ENCODE results near the gene GIPC1.
A peak's percentile ranks its signal among the peaks of the same experiment; 100 is the strongest.
"Not testable (repeated sequence)": the region's sequence is repeated elsewhere in the genome, so short reads cannot be mapped to it uniquely, and the experiment has no call there.

The GIPC1 gene, protein sequence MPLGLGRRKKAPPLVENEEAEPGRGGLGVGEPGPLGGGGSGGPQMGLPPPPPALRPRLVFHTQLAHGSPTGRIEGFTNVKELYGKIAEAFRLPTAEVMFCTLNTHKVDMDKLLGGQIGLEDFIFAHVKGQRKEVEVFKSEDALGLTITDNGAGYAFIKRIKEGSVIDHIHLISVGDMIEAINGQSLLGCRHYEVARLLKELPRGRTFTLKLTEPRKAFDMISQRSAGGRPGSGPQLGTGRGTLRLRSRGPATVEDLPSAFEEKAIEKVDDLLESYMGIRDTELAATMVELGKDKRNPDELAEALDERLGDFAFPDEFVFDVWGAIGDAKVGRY

DNA sequence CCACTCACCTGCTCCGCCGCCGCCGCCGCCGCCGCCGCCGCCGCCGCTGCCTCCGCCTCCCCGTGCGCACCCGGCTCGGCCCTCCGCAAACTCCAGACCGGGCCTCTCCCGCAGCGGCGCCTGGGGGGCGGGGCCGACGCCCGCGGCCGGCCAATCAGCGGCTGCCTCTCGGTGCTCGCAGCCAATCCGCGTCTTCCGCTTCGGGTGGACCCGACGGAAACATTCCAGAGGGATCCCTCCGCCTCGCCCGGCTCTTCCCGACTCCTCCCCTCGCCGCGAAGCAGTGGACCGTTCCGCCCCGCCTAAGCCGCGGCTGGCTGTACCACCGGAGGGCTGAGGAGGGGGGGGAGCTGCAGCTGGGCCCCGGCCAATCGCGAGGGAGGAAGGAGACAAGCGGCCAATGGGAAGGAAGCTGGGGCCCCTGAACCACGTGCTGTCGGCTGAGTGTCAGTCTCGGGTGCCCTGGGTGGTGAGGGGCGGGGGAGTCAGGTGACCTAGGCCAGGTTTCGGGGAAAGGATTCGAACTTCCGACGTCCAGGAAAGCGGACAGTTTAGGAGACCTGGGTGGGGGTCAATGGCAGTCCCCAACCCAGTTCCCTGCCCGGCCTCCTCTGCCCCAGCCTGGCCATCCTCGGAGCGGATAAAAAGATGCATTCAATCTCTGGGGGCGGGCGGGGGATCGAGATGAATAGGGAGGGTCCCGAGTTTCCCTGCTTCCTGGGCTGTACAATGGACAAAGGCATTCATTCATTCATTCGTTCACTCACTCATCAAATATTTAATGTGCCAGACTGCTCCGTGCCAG lies at the start of gene GIPC1:
Gene GIPC1 (minus strand): TSS at position 99 of the 805 bp plus-strand sequence. CDS start 13,151 bp downstream, outside the sequence.
- peak; percentile 94 for DNase-seq

DNA sequence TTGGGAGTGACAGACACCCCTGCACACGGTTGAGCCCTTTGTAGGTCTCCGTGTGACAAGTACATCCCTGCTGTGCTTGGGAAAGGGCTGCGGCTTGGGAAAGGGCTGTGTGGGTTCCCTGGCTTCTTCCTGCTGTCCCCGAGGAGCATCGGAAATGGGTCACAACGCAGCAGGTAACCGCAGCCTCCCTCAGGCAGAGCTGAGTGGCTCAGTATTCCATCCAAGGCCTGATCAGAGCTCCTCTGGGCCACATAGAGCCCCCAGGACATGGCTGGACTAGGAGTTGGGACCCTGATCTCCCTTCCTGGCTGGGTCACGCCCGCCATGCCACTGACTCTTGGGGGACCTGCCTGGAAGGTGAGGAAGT lies 49.8 kb upstream of the GIPC1 start:
- DNase-seq, result no peak

DNA sequence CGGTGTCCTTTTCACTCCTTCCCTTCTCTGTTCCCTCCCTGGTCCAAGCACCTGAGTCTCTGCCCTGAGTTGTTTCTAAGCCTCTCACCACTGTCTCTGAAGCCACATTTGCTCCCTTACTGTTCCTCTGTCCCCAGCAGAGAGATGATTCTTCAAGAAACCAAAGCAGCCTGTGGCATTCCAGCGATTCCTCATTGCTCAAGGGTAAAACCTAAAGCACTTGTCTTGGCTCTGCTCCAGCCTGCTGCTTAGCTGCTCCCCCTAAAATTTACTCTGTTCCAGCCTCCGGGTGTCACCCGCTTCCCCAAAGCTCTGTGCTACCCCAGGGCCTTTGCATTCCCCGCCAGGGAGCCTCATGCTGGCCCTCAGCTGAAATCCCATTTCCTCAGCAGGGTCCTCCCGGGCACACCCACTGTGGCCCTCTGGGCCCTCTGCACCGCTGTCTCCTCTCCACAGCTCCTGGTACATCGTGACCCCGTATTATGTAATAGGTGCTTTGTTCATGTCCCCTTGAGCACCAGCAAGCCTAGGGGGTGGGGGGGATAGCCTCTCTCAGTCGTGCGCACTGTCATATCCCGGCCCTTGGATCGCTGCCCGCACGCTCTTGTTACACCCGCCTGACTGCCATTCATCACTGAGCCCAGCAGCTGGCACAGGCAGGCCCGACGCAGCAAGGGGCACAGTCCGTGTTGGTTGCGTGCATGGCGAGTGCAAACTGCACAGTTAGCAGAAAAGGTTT lies 49.2 kb upstream of the GIPC1 start:
- no peak for DNase-seq

DNA sequence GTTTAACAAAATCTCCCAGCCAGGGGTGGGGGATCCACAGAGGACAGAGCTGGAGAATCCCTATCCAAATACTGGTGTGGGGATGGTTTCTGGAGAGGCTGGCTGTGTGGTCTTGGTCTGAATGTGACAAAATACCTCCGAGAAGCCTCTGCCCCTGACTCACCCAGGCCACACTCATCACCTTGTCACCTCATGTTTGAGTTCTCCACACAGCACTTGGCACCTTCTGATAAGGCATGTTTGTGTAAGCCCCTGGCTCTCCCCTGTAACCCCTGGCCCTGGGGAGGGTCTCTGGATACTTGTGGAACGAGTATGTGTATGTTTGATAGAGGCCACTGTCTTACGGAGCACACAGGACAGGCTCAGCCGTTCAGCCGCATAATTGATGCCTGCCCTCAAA lies 48.1 kb upstream of the GIPC1 start:
- DNase-seq, result no peak

DNA sequence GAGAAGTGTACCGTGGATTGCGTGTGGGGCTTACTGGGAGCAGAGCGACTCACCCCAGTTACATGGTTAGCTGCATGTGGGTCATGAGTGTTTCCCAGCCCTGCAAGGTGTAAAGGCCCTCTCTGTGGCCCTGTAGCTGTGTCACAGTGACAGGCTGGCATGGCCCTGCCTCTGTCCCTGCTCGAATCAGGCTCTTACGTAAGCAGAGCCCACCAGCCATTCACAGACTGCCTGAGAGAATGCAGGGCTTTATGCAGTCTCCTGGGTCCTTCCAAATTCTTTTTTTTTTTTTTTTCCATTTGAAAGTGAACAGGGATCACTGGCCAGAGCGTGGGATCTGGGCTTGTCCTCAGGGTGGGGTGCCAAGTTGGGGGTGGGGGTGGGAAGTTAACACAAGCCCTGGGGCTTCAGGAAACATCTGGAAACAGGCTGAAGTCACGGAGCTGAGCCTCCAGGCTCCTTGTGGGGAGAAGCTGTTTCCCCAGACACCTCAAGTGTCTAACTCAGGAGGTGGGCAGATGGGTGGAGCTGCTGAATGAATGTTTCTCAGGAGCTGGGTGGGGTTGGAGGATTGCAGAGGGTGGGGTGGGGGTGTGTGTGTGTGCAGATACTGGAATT lies 46.9 kb upstream of the GIPC1 start:
- no peak for DNase-seq

DNA sequence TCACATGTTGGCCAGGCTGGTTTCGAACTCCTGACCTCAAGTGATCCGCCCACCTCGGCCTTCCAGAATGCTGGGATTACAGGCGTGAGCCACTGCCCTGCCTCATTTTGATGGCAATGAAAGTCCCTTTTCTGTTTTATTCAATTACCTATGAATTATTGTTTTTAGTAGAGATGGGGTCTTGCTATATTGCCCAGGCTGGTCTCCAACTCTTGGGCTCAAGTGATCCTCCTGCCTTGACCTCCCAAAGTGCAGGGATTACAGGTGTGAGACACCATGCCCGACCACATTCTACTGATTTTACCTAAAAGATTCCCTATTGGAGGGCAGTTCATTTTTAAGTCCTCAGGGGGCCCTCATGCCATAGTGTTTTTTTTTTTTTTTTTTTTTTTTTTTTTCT lies 46.1 kb upstream of the GIPC1 start:
- not testable (repeated sequence) for DNase-seq

DNA sequence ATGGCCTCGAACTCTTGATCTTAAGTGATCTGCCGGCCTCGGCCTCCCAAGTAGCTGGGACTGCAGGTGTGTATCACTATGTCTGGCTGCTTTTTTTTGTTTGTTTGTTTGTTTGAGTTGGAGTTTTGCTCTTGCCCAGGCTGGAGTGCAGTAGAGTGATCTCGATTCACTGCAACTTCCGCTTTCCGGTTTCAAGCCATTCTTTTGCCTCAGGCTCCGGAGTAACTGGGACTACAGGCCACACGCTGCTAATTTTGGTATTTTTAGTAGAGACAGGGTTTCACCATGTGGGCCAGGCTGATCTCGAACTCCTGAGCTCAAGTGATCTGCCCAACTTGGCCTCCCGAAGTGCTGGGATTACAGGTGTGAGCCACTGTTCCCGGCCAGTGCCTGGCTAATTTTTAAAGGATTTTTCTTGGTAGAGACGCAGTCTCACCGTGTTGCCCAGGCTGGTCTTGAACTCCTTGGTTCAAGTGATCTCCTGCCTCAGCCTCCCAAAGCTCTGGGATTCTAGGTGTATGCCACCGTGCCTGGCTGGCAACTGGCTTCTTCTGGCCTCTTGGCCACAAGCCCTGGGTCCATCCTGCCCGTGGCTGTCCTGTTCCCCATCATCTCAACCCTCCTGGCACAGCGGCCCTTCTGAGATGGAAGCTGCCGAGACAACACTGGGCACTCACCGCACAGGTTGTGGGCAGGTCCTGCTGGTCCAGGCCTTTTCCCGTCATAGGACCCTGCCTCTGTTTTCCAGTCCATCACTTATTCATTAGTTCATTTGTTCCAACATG lies 45.0 kb upstream of the GIPC1 start:
- DNase-seq, result no peak

DNA sequence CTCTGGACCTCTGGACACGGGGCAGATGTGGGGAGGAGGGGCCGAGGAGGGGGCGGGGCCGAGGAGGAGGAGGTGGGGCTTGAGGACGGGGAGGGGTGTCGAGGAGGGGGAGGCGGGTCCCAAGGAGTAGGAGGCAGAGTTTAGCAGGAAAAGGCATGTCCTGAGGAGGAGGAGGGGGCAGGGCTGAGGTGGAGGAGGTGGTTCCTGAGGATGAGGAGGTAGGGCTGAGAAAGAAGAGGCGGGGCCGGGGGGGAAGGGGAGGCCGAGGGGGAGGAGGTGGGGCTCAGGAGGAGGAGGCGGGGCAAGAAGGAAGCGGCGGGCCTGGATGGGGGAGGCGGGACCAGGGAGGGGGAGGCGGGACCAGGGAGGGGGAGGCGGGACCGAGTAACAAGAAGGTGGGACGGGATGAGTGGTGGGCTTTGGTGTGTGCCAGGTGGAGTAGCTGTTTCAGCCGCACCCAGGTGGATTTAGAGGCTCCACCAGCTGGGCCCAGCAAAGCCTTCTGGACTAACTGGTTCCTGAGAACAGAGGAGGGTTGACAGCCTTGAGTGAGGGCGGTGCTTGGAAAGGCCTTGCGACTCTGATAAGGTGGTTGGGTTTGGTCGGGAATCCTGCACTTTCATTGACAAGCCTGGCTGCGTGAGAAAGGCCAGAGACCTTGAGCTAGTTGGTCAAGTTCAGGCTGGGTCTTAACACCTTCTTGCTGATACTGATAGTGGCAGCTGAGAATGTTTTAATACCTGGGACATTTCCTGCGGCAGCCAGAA lies 41.2 kb upstream of the GIPC1 start:
- no peak for DNase-seq

DNA sequence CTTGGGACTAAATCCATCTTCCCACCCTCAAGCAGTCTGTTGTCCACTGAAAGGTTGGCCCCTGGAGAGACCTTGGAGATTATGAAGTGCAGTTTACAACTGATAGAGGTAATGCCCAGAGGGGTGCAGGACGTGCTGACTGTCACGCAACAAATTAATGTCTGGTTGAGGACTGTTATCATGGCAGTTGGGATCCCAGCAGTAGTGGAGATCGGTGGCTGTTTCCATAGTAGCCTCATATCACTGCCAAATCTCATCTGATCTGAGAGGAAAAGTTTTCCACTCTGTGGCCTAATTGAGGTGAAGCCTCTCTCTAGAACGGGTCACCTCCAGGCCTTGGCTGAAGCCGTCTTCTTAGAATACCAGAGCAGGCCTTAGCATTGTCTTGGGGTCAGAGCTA lies 37.5 kb upstream of the GIPC1 start:
- DNase-seq, result no peak

DNA sequence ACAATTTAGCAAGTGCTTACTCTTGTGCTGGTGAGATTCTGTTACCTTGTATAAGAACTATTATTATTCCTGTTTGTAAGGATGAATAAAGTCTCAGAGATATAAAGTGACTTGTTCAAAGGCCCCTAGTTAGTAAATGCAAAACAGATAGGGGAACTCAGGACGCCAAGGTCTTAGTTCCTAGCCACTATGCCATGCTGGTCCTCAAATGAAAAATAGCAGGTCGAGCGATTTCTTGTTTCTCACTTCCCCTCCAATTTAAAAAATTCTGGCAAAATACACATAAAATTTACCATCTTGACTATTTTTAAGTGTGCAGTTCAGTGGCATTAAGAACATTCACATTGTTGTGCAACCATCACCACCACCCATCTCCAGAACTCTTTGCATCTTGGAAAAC lies 34.6 kb upstream of the GIPC1 start:
- no peak for DNase-seq

DNA sequence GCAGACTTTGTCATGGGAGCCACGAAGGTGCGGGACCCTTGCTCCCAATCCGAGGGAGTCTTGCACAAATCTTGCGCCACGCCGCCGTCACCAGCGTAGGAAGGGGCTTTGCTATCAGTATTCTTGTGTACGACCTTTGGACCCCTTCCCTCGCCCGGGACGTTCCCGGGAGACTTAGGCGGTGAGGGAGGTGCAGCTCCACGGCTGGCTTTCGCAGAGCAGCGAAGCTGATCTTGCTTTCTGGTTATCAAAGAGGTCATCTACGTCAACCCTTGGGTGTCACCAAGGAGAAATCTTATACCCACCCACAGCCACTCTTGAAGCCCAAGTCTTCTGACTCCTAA lies 34.0 kb upstream of the GIPC1 start:
- DNase-seq, result no peak

DNA sequence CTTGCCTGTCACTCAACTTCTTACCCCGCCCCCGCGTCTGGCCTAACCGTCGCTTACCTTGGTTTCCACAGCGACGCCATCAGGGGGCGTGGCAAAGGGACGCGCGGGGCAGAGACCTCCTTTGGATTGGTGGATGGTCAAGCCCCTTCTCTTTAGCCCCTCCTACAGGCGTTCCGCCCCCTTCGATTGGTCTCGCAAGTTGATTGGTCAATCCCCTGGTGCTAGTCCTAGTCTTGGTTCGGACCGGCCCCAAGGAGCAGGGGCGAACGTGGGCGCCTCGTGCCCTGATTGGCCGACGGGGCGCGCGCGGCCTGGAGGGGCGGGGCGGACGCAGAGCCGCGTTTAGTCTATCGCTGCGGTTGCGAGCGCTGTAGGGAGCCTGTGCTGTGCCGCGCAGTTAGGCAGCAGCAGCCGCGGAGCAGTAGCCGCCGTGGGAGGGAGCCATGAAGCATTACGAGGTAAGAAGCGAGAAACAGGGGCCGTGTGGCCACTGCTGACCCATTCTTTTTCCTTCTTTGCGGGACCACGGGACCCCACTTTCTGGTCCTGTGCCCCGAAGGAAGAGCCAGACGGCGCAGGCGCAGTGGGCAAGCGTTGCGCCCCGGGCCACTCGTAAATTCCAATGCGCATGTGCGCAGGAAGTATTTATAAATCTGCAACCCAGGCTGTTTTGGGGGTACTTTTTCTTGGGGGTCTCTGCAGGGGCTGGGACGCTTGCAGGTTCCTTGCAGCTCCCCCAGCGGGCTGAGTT lies 33.5 kb upstream of the GIPC1 start, which contains the start of gene TECR:
Gene TECR (plus strand): TSS at position 341 of the 751 bp plus-strand sequence. CDS start 103 bp downstream, at position 444.
- peak; percentile 53 for DNase-seq

DNA sequence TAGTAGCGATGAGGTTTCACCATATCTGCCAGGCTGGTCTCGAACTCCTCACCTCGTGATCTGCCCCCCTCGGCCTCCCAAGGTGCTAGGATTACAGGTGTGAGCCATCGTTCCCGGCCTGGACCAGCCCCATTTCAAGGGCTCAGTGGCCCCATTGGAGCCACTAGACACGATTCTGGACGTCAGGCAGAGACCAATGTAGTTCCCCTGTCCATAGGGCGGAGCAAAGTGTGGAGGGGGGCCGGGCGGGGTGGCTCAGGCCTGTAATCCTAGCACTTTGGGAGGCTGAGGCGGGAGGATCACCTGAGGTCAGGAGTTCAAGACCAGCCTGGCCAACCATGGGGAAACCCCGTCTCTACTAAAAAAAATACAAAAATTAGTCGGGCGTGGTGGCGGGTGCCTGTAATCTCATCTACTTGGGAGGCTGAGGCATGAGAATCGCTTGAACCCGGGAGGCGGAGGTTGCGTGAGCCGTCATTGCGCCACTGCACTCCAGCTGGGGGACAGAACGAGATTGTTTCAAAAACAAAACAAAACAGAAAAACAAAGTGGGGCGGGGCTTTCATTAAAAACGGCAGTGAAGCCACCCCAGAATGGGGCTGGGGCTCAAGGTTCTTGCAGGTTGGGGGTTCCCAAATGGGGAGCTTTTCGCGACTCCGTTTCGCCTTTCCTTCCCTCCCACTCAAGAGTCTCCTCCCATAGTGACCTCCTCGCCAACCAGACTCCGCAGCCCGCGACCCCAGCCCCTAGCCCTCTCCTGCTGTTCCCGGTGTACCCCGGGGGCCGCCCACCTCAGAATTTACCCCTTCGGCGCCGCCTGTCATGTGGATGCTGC lies 32.7 kb upstream of the GIPC1 start:
- DNase-seq, result no peak

DNA sequence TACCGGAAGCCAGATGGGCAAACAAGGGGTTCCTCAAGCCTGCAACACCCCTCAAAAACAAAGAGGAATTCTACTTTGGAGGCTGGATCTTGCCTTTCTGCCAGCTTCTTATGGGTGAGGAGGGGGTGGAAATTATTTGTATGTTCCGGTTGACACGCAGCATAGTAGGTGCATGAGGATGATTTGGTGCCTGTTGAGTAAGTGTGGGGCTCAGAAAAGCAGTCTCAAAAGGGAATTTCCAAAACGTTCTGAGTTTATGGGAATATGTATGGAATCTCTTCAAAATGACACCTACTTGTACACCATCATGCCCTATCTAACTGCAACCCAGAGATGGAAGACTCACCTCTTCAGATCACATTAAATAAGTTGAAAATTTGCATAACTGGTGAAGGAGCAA lies 30.5 kb upstream of the GIPC1 start:
- DNase-seq, result no peak

DNA sequence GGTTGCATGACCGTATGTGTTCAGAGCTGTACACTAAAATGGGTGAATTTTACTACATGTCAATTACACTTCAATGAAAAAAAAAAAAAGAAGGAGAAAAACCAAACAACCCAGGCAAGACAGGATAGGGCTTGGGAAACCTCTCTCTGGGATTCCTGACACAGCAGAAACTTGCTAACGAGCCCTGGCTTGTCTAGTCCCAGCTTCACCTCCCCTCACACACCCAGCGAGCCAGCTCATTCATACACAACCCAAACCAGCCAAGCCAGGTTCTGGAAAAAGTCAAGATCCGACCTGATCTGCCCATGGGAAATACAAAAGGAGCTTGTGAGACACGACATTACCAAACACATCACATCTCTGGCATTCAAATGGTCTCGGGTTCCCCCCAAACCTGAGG lies 29.8 kb upstream of the GIPC1 start:
- no peak for DNase-seq

DNA sequence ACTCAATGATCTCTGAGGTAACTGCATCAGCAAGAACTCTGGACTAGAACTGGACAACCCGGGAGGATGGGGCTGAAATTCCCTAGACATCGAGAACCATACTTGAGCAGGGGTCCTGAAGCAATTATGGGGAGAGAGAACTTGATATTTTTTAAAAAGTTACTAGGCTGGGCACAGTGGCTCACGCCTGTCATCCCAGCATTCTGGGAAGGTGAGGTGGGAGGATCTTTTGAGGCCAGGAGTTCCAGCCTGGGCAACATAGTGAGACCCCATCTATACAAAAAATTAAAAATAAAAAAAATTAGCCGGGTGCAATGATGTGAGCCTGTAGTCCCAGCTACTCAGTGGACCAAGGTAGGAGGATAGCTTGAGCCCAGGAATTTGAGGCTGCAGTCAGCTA lies 24.6 kb upstream of the GIPC1 start:
- no peak for DNase-seq

DNA sequence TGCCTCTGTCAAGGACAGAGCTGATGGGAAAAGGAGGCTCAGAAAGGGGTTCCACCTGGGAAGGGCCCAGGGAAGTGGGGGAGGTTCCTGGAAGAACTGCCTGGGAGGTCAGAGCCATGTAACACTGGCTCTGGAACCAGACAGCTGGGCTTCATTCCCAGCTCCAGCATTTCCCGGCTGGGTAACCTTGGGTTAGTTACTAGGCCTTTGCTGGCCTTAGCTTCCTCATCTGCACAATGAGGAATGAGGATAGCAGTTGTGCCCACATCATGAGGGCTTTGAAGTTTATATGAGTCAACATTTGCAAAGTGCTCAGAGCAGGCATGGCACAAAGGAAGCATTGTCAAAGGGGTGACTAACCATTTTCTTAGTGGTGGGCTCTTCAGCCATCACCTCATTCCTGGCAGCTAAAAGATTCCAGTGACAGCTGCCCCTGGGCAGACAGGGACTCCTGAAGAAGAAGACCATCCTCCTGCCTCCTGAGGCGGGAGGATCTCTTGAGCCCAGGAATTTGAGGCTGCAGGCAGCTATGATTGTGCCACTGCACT lies 24.0 kb upstream of the GIPC1 start:
- DNase-seq, result no peak

DNA sequence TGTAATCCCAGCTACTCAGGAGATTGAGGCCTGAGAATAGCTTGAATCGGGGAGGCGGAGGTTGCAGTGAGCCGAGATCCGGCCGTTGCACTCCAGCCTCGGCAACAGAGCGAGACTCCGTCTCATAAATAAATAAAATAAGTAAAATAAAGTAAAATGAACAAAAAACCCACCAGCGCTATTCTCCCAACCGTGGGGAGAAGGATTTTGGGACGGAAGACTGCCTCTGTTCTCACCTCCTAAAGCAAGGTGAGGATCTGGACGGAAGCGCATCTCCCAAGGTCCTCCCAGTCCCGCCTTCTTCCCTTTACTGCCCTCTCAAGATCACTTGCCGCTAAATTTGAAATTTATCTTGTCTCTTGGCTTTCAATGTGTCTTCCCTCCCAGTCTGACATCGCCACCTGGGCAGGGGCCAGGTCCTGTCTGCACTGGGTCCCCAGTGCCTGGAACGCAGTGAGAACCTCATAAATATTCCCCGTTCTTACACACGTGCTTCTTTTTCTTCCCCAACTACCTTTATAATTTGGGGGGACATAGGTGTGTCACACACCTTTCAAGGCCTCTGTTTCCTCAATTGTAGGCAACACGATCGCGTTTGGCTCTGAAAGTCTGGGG lies 23.4 kb upstream of the GIPC1 start:
- no peak for DNase-seq

DNA sequence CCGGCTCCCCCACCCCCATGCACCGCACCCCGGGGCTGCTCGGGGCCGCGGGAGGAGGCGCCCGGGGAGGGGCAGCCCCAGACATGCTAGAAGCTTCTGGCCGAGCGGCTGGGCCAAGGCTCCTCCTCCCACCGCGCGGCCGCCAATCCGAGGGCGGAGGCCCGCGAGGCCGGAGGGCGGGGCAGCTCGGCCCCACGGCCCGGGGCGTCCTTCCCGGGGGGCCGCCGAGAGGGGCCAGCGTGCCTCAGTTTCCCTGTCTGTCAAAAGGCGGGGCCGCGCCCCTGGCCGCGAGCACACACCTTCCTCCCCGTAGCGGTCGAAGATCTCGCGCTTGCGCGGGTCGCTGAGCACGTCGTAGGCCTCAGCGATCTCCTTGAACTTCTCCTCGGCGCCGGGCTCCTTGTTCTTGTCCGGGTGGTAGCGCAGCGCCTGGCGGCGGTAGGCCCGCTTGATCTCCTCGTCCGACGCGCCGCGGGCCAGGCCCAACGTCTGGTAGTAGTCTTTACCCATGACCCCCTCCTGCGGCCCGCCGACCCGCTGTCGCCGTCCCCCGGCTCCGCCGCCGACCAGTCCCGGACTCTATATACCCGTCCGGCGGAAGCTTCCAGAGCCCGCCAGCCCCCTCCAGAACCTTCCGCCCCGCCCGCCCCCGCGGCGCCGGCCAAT lies 22.0 kb upstream of the GIPC1 start, which contains the start of gene DNAJB1:
Gene DNAJB1 (minus strand): TSS at position 558 of the 666 bp plus-strand sequence. CDS start 48 bp downstream, at position 510.
- DNase-seq, result no peak
